Activated CD8-positive, alpha-beta memory T cell treated with anti-CD3 and anti-CD28 coated beads for 48 hours (primary cell): ENCODE measurements around the gene C16orf46.
"Not testable (repeated sequence)": the region's sequence is repeated elsewhere in the genome, so short reads cannot be mapped to it uniquely, and the experiment has no call there.

ENCODE experiments used
- DNase-seq, 3 experiments: peaks; one replicate each; pipeline ENCODE4 v3.0.0-alpha.2; 2020; ENCODE audit warnings: low read depth in 2 of 3, low spot score in 2 of 3

Gene C16orf46

GRCh38 chr16:81077076-81077940 lies at the start of gene C16orf46:
Gene C16orf46 (minus strand): TSS chr16:81077238. CDS start chr16:81063955, 13,283 bp downstream.
- peak; percentile 95 to 98 (median 96) for DNase-seq

- no peak for DNase-seq
These were observed 46.2 kb upstream of the C16orf46 start for GRCh38 chr16:81123092-81123852.

GRCh38 chr16:81121474-81121990 lies 44.5 kb upstream of the C16orf46 start:
- DNase-seq: no peak

GRCh38 chr16:81117436-81117835 lies 40.4 kb upstream of the C16orf46 start:
- no peak for DNase-seq

- DNase-seq: no peak
These were observed 39.2 kb upstream of the C16orf46 start for GRCh38 chr16:81116285-81116684.

- DNase-seq: no peak
These were observed 35.4 kb upstream of the C16orf46 start for GRCh38 chr16:81112453-81112852.

- DNase-seq: not testable (repeated sequence)
These were observed 32.2 kb upstream of the C16orf46 start for GRCh38 chr16:81109274-81109673.

- DNase-seq: no peak
These were observed 30.5 kb upstream of the C16orf46 start for GRCh38 chr16:81107511-81107910.

- DNase-seq: no peak
These were observed 29.9 kb upstream of the C16orf46 start for GRCh38 chr16:81106826-81107503.

GRCh38 chr16:81105946-81106345 lies 28.9 kb upstream of the C16orf46 start:
- DNase-seq: no peak

- no peak for DNase-seq
These were observed 24.7 kb upstream of the C16orf46 start for GRCh38 chr16:81101702-81102101.

- no peak for DNase-seq
These were observed 22.9 kb upstream of the C16orf46 start for GRCh38 chr16:81099958-81100357.

- no peak for DNase-seq
These were observed 20.2 kb upstream of the C16orf46 start for GRCh38 chr16:81097230-81097629.

- no peak for DNase-seq
These were observed 19.7 kb upstream of the C16orf46 start for GRCh38 chr16:81096715-81097208.

GRCh38 chr16:81095953-81096714 lies 19.1 kb upstream of the C16orf46 start, which contains the start of gene GCSH:
Gene GCSH (minus strand): TSS chr16:81096395. CDS start chr16:81096278, 117 bp downstream.
- peak; percentile 91 to 97 (median 91) for DNase-seq

GRCh38 chr16:81095653-81095952 lies 18.6 kb upstream of the C16orf46 start:
- no peak for DNase-seq

GRCh38 chr16:81094771-81095251 lies 17.8 kb upstream of the C16orf46 start:
- DNase-seq: no peak

GRCh38 chr16:81088836-81089235 lies 11.8 kb upstream of the C16orf46 start:
- DNase-seq: no peak

GRCh38 chr16:81081014-81081413 lies 4.0 kb upstream of the C16orf46 start:
- no peak for DNase-seq

- no peak for DNase-seq
These were observed 3.2 kb upstream of the C16orf46 start for GRCh38 chr16:81080233-81080632.
